Measurements from ENCODE around the gene SGIP1.

SGIP1 gene

GRCh38 chr1:66760506-66760905 lies 226.6 kb downstream of the SGIP1 start:
- TF ChIP-seq, protein P1, sequence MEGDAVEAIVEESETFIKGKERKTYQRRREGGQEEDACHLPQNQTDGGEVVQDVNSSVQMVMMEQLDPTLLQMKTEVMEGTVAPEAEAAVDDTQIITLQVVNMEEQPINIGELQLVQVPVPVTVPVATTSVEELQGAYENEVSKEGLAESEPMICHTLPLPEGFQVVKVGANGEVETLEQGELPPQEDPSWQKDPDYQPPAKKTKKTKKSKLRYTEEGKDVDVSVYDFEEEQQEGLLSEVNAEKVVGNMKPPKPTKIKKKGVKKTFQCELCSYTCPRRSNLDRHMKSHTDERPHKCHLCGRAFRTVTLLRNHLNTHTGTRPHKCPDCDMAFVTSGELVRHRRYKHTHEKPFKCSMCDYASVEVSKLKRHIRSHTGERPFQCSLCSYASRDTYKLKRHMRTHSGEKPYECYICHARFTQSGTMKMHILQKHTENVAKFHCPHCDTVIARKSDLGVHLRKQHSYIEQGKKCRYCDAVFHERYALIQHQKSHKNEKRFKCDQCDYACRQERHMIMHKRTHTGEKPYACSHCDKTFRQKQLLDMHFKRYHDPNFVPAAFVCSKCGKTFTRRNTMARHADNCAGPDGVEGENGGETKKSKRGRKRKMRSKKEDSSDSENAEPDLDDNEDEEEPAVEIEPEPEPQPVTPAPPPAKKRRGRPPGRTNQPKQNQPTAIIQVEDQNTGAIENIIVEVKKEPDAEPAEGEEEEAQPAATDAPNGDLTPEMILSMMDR (IDR thresholded peaks at IDR 0.05; ENCODE audit: insufficient read depth, low read depth, low read length, missing control alignments), result no peak
- no peak overlapping the region for H3K4me3 ChIP-seq (ENCODE audit: low read depth, low read length)
- no peak for DNase-seq (ENCODE audit: low read depth)

- TF ChIP-seq, protein P1 (IDR thresholded peaks at IDR 0.05; ENCODE audit: insufficient read depth, low read depth, low read length, missing control alignments), result no peak
- H3K4me3 ChIP-seq (ENCODE audit: low read depth, low read length), result no peak overlapping the region
- no peak for DNase-seq (ENCODE audit: low read depth)
Observed at GRCh38 chr1:66761221-66761620, 227.3 kb downstream of the SGIP1 start.

GRCh38 chr1:66764994-66765578 lies 231.1 kb downstream of the SGIP1 start:
- TF ChIP-seq, protein P1 (IDR thresholded peaks at IDR 0.05; ENCODE audit: insufficient read depth, low read depth, low read length, missing control alignments), result peak; percentile 67
- no peak overlapping the region for H3K4me3 ChIP-seq (ENCODE audit: low read depth, low read length)
- peak; percentile 75 for DNase-seq (ENCODE audit: low read depth)

GRCh38 chr1:66767626-66768025 lies 233.7 kb downstream of the SGIP1 start:
- H3K4me3 ChIP-seq (ENCODE audit: low read depth, low read length), result no peak overlapping the region
- TF ChIP-seq, protein P1 (IDR thresholded peaks at IDR 0.05; ENCODE audit: insufficient read depth, low read depth, low read length, missing control alignments), result no peak
- DNase-seq (ENCODE audit: low read depth), result no peak

- TF ChIP-seq, protein P1 (IDR thresholded peaks at IDR 0.05; ENCODE audit: insufficient read depth, low read depth, low read length, missing control alignments), result no peak
- no peak for DNase-seq (ENCODE audit: low read depth)
- no peak overlapping the region for H3K4me3 ChIP-seq (ENCODE audit: low read depth, low read length)
Observed at GRCh38 chr1:66768965-66769364, 235.0 kb downstream of the SGIP1 start.

DNA sequence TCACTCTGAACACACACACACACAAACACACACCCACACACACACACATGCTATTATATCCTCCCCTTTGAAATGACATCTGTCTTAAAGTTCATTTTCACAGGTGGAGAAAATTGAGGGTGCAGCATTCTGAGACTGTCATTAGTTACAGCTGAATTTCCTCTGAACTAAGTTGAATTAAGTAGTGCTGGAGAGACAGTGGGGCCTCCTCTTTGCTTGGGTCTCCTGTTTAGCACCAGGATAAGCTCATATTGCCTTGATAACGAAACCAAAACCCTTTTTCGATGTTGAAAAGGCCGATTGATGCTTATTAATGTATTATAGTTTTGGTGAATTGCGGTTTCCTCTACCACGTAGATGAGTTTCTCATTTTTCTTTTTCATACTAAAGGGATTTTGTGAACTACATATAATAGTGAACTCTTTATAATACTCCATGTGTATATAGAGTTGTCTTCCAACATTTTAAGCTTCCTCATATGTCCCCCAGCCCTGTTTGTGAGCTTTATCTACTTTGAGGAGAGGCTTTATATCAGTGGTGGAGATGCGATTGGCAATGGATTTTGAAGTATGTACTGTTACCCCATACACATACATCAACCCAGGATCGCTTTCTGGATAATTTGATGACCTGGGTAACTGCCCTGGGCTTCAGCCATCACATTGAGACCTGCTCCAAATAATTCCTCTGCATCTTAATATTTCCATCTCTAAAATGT lies 235.7 kb downstream of the SGIP1 start:
- H3K4me3 ChIP-seq (ENCODE audit: low read depth, low read length), result no peak overlapping the region
- TF ChIP-seq, protein P1 (IDR thresholded peaks at IDR 0.05; ENCODE audit: insufficient read depth, low read depth, low read length, missing control alignments), result no peak

More for the DNA sequence above, 235.7 kb downstream of the SGIP1 start:
- DNase-seq (ENCODE audit: low read depth), result no peak
